Cardiac muscle cell (in vitro differentiated cells and primary cell): ENCODE data around the gene VGLL2. TPM values are rescaled to one million over a fixed set of nuclear protein-coding genes. Genes with fewer than 3 reads are reported as not detected.

Experiments
- DNase-seq, 2 donors: peaks; one replicate each; pipeline versions ENCODE4 v3.0.0 to v3.0.0-alpha.2; 2010 to 2017; ENCODE audit warnings: low read depth in 1 of 2, low spot score in 1 of 2
- H3K27ac ChIP-seq: fragments of 200-600 bp; sonication (generic); 2 replicates; pipeline ENCODE4 v1.5.1; 2016
- H3K27me3 ChIP-seq: fragments of 200-600 bp; sonication (generic); 2 replicates; pipeline ENCODE4 v1.6.0; 2016; ENCODE audit warnings: control low read depth
- H3K36me3 ChIP-seq: fragments of 200-600 bp; sonication (generic); 2 replicates; pipeline ENCODE4 v1.5.1; 2016; ENCODE audit warnings: control low read depth
- H3K4me1 ChIP-seq: fragments of 200-600 bp; sonication (generic); 2 replicates; pipeline ENCODE4 v1.8.1; 2017; ENCODE audit warnings: low read depth, mild to moderate bottlenecking, mixed run types
- H3K4me3 ChIP-seq: fragments of 200-600 bp; sonication (generic); 2 replicates; pipeline ENCODE4 v1.5.1; 2016; ENCODE audit warnings: mild to moderate bottlenecking
- H3K9me3 ChIP-seq: fragments of 200-600 bp; sonication (generic); 2 replicates; pipeline ENCODE4 v1.5.1; 2017; ENCODE audit warnings: low read depth, mild to moderate bottlenecking, control low read depth
- CTCF ChIP-seq: IDR thresholded peaks from 2 replicates; pipeline ENCODE4 v1.5.1; 2012; ENCODE audit warnings: low read depth, mild to moderate bottlenecking, low read length
- polyA plus RNA-seq: library from polyadenylated mRNA; unstranded; fragments of >200 nt; fragmentation: Nextera tagmentation; extraction: Ambion mirVana; gene quantifications from 2 replicates; pipeline ENCODE4 v1.2.1, GENCODE V29; 2016
- total RNA-seq: library from RNA; depleted of rRNA; stranded (reverse); fragments of >200 nt; gene quantifications from 2 replicates; pipeline ENCODE4 v1.2.3, GENCODE V29; 2016

VGLL2 gene
- total and polyA plus RNA-seq, 2 experiments from 2014 or later, result not detected

GRCh38 chr6:117253785-117254184 lies 11.6 kb upstream of the VGLL2 start:
- no peak overlapping the region for H3K27ac ChIP-seq
- peaks cover under 1% of the 10 kb centered on the region for H3K27me3 ChIP-seq
- no peaks in the 10 kb centered on the region for H3K9me3 ChIP-seq
- no peak for DNase-seq
- H3K36me3 ChIP-seq, result no peaks in the 10 kb centered on the region
- H3K4me1 ChIP-seq, result no peaks in the 10 kb centered on the region
- H3K4me3 ChIP-seq, result no peak overlapping the region
- TF ChIP-seq CTCF, result no peak

- Histone ChIP-seq H3K36me3 (no peaks in the 10 kb centered on the region), H3K9me3 (no peaks in the 10 kb centered on the region), H3K4me3 (no peak overlapping the region), H3K27me3 (peaks cover 89% of the 10 kb centered on the region), H3K27ac (no peak overlapping the region), H3K4me1 (no peaks in the 10 kb centered on the region)
- no peak for DNase-seq
- no peak for TF ChIP-seq CTCF
These were observed 2.6 kb upstream of the VGLL2 start for GRCh38 chr6:117262799-117263198.

GRCh38 chr6:117263353-117263927 lies 1.9 kb upstream of the VGLL2 start:
- Histone ChIP-seq H3K27ac (no peak overlapping the region), H3K4me3 (no peak overlapping the region), H3K4me1 (no peaks in the 10 kb centered on the region), H3K27me3 (peaks cover 95% of the 10 kb centered on the region), H3K9me3 (no peaks in the 10 kb centered on the region), H3K36me3 (no peaks in the 10 kb centered on the region)
- no peak for TF ChIP-seq CTCF
- DNase-seq, result no peak

GRCh38 chr6:117264369-117264691 lies 1.0 kb upstream of the VGLL2 start:
- H3K9me3 ChIP-seq, result no peaks in the 10 kb centered on the region
- no peak overlapping the region for H3K27ac ChIP-seq
- no peaks in the 10 kb centered on the region for H3K4me1 ChIP-seq
- TF ChIP-seq CTCF, result no peak
- peak overlapping the region; percentile 45 for H3K4me3 ChIP-seq
- H3K27me3 ChIP-seq, result peaks cover 100% of the 10 kb centered on the region
- H3K36me3 ChIP-seq, result no peaks in the 10 kb centered on the region
- peak in 1 of 2 donors; percentile 4 for DNase-seq

- no peak for TF ChIP-seq CTCF
- DNase-seq, result peak in 1 of 2 donors; percentile 16
- H3K36me3 ChIP-seq, result no peaks in the 10 kb centered on the region
- H3K27ac ChIP-seq, result no peak overlapping the region
- peak overlapping the region; percentile 45 for H3K4me3 ChIP-seq
- H3K27me3 ChIP-seq, result peaks cover 100% of the 10 kb centered on the region
- H3K9me3 ChIP-seq, result no peaks in the 10 kb centered on the region
- no peaks in the 10 kb centered on the region for H3K4me1 ChIP-seq
These were observed 507 bp upstream of the VGLL2 start for GRCh38 chr6:117264692-117265409.
